Stimulated activated CD4-positive, alpha-beta T cell treated with anti-CD3 and anti-CD28 coated beads, Interleukin-2, amount 100 ng/mL, for 48 hours (primary cell): ENCODE data around the gene MPHOSPH9.

Experiments
- DNase-seq, 2 donors: peaks; one replicate each; pipeline ENCODE4 v3.0.0-alpha.2; 2020

MPHOSPH9 gene

GRCh38 chr12:123121670-123122069, 111.3 kb downstream of the MPHOSPH9 start:
- DNase-seq, result no peak

DNA sequence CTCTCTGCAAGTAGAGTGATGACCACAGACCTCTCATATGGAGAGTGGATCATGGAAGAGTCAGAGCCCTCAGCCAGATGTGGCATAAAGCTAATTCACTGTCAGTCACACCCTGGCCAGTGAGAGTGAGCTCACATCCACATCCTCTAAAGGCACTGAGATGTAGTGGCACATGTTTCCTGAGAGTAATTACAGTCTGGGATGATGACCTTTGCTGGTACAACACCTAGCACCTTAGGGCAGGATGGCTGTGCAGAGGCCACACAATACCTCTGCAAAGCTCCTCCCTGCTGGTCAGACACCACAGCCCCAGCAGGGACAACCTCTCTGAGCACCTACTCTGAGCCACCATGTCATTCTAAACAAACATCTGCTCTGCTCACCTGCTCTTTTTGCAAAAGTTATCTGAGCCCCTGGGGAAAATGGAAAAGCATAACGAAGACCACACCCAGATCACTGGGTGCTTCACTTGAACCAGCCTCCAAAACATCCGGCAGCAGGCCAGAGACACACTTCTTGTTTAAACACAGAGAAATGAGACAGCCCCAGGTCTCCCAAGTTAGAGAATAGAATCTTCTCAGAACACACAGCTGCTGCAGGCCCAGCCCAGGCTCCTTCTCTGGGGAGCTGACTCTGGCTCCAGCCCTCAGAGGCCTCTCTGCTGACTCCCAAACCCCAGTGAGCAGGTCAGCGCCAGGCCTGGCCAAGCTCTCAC, 112.3 kb downstream of the MPHOSPH9 start:
- peak in 1 of 2 donors; percentile 14 for DNase-seq

DNA sequence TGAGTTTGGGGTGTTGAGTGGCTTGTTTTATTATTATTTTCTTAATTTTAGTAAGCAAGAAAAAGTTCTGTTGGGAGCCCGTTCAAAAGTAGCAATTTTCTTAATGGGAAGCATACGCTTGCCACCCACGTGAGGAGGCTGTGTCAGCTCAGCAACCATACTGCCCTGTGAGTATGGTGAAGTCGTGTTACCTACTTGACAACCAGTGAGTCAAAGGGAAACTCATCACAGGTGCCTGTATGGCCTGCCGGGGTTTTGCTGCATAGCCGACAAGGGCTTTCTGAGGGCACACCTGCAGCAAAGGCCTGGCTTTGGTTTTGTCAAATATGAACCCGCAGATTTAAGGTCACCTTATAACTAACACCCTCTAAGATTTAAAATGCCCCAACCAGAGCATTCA, 113.1 kb downstream of the MPHOSPH9 start:
- peak; percentile 25 to 41 for DNase-seq

DNA sequence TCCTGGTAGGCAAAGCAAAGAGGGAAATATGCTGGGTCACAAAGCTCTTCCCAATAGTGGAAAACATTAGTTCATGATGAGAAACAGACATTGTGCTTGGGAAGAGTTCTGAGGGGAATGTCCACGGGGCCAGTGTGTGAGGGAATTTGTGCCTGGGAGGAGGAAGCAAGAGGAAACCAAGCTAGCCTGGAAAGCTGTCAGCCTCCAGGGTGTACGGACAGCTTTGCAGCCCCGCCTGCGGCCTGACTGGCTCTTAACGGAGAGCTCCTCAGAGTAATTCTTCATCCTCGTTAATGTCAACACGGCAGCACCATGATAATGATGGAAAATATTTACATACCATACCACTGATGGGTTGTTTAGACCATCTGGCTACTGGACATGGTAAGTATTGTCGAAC, 114.4 kb downstream of the MPHOSPH9 start:
- DNase-seq, result no peak

- no peak for DNase-seq
Observed at GRCh38 chr12:123115409-123116121, 117.4 kb downstream of the MPHOSPH9 start.

GRCh38 chr12:123114304-123115083, 118.4 kb downstream of the MPHOSPH9 start:
- no peak for DNase-seq

DNA sequence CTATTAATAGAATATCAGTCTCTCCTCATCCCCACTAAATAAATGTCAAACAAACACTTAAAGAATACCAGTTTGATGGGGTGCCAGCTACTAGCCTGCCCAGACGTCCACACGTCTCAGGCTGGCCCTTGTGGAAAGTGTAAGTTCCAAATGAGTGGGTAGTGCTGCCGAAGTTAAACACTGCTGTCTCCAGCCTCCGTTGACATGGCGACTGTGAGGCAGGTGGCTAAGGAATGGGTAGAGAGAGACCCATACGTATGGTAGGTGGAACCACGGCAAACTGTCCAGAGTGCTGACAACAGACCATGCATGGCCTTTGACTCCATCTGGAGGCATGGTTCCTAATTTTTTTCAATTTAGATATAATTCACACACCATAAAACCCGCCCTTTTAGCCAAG, 119.9 kb downstream of the MPHOSPH9 start:
- no peak for DNase-seq

- no peak for DNase-seq
Observed at GRCh38 chr12:123111498-123112165, 121.3 kb downstream of the MPHOSPH9 start.

DNA sequence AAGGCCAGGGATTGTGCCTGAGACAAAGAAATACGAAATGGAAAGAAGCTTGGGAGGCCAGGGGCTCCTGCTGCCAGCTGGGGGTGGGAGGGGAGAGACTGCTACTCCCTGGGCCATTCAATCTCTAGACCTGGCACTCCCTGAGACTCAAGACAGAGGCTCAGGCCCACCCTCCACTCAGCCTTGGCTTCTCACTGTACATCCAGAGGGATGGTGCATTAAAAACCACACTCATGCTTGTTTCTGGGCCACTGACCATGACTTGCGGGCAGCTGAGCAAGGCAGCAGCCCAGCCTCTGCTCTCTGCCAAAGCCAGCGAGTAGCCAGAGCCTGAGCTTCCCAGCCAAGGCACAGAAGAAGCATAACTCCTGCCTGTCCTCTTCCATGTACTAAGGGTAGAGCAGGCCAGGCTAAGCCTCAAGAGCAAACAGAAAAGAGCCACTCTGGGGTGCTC, 123.6 kb downstream of the MPHOSPH9 start:
- no peak for DNase-seq

GRCh38 chr12:123108682-123109066, 124.3 kb downstream of the MPHOSPH9 start:
- no peak for DNase-seq

- DNase-seq, result no peak
Observed at GRCh38 chr12:123107926-123108681, 124.8 kb downstream of the MPHOSPH9 start.

- DNase-seq, result peak; percentile 25 to 50
Observed at GRCh38 chr12:123106640-123107359, 126.1 kb downstream of the MPHOSPH9 start.

GRCh38 chr12:123105211-123105826, 127.6 kb downstream of the MPHOSPH9 start:
- DNase-seq, result no peak

DNA sequence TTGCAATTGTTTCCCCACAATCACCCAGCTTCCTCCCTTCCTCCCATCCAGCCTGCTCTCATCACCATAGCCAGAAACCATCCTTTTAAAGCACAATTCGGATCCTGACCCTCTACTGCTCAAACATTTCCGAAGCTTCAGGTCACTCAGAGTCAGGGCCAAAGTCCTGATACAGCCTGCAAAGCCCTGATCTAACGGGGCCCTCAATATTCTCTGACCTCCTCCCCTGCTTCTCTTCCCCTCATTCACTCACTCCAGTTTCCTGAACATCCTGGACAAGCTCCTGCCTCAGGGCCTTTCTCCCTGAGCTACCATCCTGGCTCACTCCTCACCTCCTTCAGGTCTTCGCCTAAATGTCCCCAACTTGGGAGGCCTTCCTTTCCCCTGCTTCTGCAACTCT, 128.1 kb downstream of the MPHOSPH9 start:
- DNase-seq, result no peak
